Kidney epithelial cell (primary cell): Measurements from ENCODE around the gene VSTM2A. TPM values are rescaled to one million over a fixed set of nuclear protein-coding genes. Genes with fewer than 3 reads are reported as not detected.
"Not testable (repeated sequence)": the region's sequence is repeated elsewhere in the genome, so short reads cannot be mapped to it uniquely, and the experiment has no call there.

ENCODE experiments used
- DNase-seq: peaks from one replicate; pipeline ENCODE4 v3.0.0-alpha.2; 2010; ENCODE audit warnings: low read depth
- H3K27me3 ChIP-seq: 2 replicates; pipeline ENCODE4 v1.6.0; 2011; ENCODE audit warnings: low read length; ENCODE audit not compliant: control insufficient read depth, insufficient read depth
- H3K36me3 ChIP-seq: 2 replicates; pipeline ENCODE4 v1.5.1; 2011; ENCODE audit warnings: low read length; ENCODE audit not compliant: control insufficient read depth, insufficient read depth
- H3K4me3 ChIP-seq: 2 replicates; pipeline ENCODE4 v1.5.1; 2011; ENCODE audit warnings: low read depth, mild to moderate bottlenecking, control low read depth, low read length
- total RNA-seq: library from RNA; depleted of rRNA; stranded (reverse); fragments of >200 nt; gene quantifications from 2 replicates; pipeline ENCODE4 v1.2.3, GENCODE V29; 2015
- TF ChIP-seq, protein P1 (sequence below): IDR thresholded peaks from 2 replicates; pipeline ENCODE4 v1.5.1; 2011; ENCODE audit warnings: mild to moderate bottlenecking, moderate library complexity, low read length, control low read depth, inconsistent platforms; ENCODE audit not compliant: insufficient read depth, poor library complexity, severe bottlenecking

Gene VSTM2A, protein sequence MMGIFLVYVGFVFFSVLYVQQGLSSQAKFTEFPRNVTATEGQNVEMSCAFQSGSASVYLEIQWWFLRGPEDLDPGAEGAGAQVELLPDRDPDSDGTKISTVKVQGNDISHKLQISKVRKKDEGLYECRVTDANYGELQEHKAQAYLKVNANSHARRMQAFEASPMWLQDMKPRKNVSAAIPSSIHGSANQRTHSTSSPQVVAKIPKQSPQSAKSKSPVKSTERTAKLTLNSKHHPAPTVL
- total RNA-seq: not detected in 2 replicates

DNA sequence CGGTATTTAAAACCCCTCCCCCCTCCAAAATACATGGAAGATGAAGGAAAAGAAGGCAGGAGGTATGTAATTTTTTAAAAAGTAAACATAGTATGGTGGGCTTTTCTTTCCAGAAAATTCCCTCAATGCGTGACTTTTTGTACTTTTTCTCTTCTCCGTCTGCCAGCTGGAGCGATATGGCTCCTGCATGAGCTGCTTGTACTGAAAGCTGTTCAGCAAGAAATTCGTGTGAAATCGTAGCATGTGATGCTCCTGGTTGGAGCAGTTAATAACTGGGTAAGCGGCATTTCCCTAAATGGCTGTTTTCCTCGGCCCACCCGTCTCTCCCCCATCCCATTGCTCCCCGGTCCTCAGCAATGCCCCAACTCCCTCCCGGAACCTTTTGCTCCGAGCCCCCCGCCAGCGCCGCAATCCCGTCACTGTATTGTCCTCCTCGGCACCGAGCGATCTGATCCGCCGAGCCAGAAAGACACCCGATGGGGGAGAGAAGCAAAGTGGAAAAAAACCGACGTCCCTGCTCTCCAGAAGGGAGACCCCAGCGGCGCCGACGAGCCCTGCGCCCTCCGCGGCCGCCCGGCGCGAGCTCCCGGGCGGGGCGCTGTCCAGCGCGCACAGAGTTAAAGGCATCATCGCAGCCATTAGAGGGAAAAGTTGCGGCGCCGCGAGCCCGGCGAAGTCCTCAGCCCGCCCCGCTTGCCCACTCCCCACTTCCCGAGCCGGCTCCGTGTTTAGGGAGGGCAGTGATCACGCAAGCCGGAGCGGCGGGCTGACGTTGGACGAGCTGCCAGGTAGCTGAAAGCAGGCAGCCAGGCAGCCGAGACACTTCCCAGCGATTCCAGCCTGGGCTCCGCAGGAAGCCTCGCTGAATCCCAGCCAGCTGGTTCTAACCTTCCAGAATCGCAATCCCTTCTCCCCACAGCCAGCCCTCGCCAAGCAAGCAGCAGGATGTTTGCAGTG lies at the start of gene VSTM2A:
Gene VSTM2A, plus strand, starts transcription at position 707 of the 957 bp plus-strand sequence. CDS start 356 bp downstream, outside the sequence.
- no peak for DNase-seq
- H3K4me3 ChIP-seq: no peak within 1 kb of the TSS
- peaks cover 48% of the 10 kb centered on the region for H3K27me3 ChIP-seq
- TF ChIP-seq, protein P1, sequence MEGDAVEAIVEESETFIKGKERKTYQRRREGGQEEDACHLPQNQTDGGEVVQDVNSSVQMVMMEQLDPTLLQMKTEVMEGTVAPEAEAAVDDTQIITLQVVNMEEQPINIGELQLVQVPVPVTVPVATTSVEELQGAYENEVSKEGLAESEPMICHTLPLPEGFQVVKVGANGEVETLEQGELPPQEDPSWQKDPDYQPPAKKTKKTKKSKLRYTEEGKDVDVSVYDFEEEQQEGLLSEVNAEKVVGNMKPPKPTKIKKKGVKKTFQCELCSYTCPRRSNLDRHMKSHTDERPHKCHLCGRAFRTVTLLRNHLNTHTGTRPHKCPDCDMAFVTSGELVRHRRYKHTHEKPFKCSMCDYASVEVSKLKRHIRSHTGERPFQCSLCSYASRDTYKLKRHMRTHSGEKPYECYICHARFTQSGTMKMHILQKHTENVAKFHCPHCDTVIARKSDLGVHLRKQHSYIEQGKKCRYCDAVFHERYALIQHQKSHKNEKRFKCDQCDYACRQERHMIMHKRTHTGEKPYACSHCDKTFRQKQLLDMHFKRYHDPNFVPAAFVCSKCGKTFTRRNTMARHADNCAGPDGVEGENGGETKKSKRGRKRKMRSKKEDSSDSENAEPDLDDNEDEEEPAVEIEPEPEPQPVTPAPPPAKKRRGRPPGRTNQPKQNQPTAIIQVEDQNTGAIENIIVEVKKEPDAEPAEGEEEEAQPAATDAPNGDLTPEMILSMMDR: no peak
- no peaks in the 10 kb centered on the region for H3K36me3 ChIP-seq

DNA sequence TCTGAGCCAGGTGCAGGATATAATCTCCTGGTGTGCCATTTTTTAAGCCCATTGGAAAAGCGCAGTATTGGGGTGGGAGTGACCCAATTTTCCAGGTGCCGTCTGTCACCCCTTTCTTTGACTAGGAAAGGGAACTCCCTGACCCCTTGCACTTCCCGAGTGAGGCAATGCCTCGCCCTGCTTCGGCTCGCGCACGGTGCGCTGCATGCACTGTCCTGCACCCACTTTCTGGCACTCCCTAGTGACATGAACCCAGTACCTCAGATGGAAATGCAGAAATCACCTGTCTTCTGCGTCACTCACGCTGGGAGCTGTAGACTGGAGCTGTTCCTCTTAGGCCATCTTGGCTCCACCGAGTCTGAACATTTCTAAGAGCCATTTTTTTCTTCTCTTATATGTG lies 37.6 kb upstream of the VSTM2A start:
- not testable (repeated sequence) for H3K4me3 ChIP-seq, H3K27me3 ChIP-seq, H3K36me3 ChIP-seq, DNase-seq

DNA sequence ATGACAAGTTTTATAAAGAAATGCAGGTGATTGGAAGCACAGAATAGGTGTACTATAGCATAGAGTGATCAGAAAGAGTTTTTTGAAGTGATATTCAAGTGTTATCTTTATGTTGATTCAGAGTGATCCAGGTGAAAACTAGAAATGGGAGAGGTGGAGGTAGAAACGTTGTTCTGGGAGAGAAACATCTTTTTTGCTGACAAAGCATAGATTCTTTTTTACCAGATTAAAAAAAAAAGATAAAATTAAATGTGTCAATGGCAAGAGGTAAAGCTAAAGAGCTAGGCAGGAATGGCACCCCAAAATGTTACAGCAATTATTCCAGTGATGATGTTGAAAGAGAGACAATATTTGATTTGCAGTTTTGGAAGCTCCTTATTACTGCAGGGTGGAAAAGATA lies 12.6 kb upstream of the VSTM2A start:
- Histone ChIP-seq H3K4me3 (no peak overlapping the region), H3K36me3 (no peaks in the 10 kb centered on the region), H3K27me3 (no peaks in the 10 kb centered on the region)
- no peak for DNase-seq
- TF ChIP-seq, protein P1: no peak

DNA sequence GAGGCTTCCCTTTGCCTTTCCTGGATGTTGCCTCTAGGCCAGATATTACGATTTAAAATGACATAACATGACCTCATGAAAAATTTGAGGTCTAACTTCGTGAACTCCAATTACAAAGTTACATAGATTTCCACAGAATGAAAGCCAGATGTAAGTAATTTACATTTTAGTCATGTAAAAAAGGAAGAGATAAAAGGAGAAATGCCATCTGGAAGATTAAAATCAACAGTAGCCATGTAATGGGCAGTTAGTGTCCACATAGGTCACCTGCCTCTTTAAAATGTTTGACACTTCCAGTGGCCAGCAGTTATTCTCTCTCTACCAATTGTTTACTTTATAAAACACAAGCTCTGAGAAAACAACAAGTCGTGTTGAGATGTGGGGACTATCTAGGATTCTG lies 4.1 kb upstream of the VSTM2A start:
- TF ChIP-seq, protein P1: no peak
- Histone ChIP-seq H3K27me3 (peaks cover 16% of the 10 kb centered on the region), H3K4me3 (no peak overlapping the region), H3K36me3 (no peaks in the 10 kb centered on the region)
- no peak for DNase-seq

DNA sequence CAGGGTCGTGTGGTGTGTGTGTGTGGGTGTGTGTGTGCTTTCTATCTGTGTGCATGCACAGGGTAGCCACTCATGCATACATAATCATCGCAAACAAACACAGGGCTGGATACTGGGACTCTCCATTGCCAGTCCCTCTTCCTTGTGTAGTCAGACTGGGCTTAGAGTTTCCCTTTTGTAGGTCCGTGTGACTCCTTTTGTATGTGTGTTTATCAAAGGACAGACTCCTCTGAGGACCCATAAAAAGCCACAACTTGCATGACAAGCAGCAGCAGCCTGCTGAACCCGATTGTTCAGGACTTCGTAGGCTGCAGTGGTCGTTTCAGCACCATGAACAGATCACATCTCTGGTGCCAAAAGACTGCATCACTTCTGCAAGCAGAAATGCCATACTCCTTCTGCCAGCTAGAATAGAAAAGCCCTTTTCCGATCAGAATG lies 895 bp downstream of the VSTM2A start:
- no peaks in the 10 kb centered on the region for H3K36me3 ChIP-seq
- TF ChIP-seq, protein P1: no peak
- DNase-seq: peak; percentile 25
- H3K27me3 ChIP-seq: peaks cover 49% of the 10 kb centered on the region
- no peak overlapping the region for H3K4me3 ChIP-seq

GRCh38 chr7:54544149-54544526 lies 2.0 kb downstream of the VSTM2A start:
- H3K4me3 ChIP-seq: no peak overlapping the region
- TF ChIP-seq, protein P1: no peak
- DNase-seq: no peak
- no peaks in the 10 kb centered on the region for H3K36me3 ChIP-seq
- peaks cover 49% of the 10 kb centered on the region for H3K27me3 ChIP-seq
